ENCODE data around the gene CREB1.

CREB1 gene

GRCh38 chr2:207484444-207485391 lies 45.0 kb upstream of the CREB1 start:
- no peak for TF ChIP-seq CTCF (IDR thresholded peaks at IDR 0.05; ENCODE audit: low read depth, low read length)
- no peak for DNase-seq (ENCODE audit: extremely low read depth, low read depth)

- no peak for DNase-seq (ENCODE audit: extremely low read depth, low read depth)
- peak; percentile 36 for TF ChIP-seq CTCF (IDR thresholded peaks at IDR 0.05; ENCODE audit: low read depth, low read length)
Measured at GRCh38 chr2:207487650-207488311, 42.0 kb upstream of the CREB1 start.

DNA sequence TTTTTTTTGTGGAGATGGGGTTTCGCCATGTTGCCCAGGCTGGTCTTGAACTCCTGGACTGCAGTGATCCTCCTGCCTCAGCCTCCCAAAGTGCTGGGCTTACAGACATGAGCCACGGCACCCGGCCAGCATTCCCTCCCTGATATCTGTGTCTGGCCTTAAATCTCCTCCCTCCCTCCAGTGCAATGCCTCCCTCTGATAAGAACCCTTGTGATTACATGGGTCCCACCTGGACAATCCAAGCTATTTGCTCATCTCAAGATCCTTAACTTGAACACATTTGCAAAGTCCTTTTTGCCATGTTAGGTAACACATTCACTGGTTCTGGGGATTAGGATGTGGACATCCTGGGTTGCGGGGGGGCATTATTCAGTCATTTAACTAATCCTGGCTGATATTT lies 40.5 kb upstream of the CREB1 start:
- no peak for TF ChIP-seq CTCF (IDR thresholded peaks at IDR 0.05; ENCODE audit: low read depth, low read length)
- no peak for DNase-seq (ENCODE audit: extremely low read depth, low read depth)

GRCh38 chr2:207490441-207490840 lies 39.3 kb upstream of the CREB1 start:
- DNase-seq (ENCODE audit: extremely low read depth, low read depth): no peak
- TF ChIP-seq CTCF (IDR thresholded peaks at IDR 0.05; ENCODE audit: low read depth, low read length): no peak

- TF ChIP-seq CTCF (IDR thresholded peaks at IDR 0.05; ENCODE audit: low read depth, low read length): no peak
- DNase-seq (ENCODE audit: extremely low read depth, low read depth): no peak
Measured at GRCh38 chr2:207491086-207491485, 38.7 kb upstream of the CREB1 start.

GRCh38 chr2:207491956-207492355 lies 37.8 kb upstream of the CREB1 start:
- DNase-seq (ENCODE audit: extremely low read depth, low read depth): no peak
- TF ChIP-seq CTCF (IDR thresholded peaks at IDR 0.05; ENCODE audit: low read depth, low read length): no peak

DNA sequence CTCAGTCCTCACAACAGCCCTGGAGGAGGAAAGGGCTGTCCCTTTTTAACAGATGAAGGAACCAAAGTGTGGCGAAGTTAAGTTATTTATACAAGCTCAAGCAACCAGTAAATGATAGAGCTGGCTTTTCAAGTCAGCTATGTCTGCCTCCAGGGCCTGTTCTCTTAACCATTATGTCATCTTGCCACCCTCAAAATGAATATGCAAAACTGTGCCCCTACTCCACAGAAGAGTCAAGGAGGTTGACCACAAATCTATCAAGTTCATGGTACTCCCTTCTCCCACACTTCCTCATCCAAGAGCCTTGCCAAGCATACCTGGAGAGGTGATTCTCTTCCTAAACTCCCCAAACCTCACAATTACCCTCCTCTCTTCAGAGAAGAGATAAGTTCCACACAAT lies 37.3 kb upstream of the CREB1 start:
- TF ChIP-seq CTCF (IDR thresholded peaks at IDR 0.05; ENCODE audit: low read depth, low read length): no peak
- DNase-seq (ENCODE audit: extremely low read depth, low read depth): no peak
